ENCODE measurements around the gene KRTAP9-8.
"Not testable (repeated sequence)": the region's sequence is repeated elsewhere in the genome, so short reads cannot be mapped to it uniquely, and the experiment has no call there.

Gene KRTAP9-8

DNA sequence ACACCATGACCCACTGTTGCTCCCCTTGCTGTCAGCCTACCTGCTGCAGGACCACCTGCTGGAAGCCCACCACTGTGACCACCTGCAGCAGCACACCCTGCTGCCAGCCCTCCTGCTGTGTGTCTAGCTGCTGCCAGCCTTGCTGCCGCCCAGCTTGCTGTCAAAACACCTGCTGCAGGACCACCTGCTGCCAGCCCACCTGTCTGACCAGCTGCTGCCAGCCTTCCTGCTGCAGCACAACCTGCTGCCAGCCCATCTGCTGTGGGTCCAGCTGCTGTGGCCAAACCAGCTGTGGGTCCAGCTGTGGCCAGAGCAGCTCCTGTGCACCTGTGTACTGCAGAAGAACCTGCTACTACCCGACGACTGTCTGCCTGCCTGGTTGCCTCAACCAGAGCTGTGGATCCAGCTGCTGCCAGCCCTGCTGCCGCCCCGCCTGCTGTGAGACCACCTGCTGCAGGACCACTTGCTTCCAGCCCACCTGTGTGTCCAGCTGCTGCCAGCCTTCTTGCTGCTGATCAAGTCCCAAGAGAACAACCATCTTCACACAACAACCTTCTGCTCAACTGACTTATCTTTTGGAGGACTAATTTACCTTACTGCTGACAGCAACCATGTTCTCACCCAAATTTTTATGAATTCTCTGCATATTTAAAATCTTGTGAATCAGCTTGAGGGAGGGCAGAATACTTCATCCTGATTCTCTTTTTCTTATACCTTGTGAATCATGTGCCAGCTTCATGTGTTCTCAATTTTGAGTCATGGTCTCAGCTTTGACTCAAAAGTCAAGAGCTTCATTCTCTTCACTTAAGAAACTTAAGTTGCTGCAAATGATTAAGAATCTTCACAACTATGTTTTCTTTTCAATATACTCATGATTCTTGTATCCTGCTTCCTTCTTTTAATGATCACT is 17.8 kb downstream of the KRTAP9-8 start, which contains the start of gene KRTAP9-9:
TSS of gene KRTAP9-9 (plus strand) at position 4 of the 910 bp plus-strand sequence.
- DNase-seq (ENCODE audit: low read depth) = not testable (repeated sequence)

- no peak for DNase-seq (ENCODE audit: low read depth)
Measured at GRCh38 chr17:41256291-41256685, 18.5 kb downstream of the KRTAP9-8 start.

GRCh38 chr17:41258406-41258805 is 20.6 kb downstream of the KRTAP9-8 start:
- no peak for DNase-seq (ENCODE audit: low read depth)

DNA sequence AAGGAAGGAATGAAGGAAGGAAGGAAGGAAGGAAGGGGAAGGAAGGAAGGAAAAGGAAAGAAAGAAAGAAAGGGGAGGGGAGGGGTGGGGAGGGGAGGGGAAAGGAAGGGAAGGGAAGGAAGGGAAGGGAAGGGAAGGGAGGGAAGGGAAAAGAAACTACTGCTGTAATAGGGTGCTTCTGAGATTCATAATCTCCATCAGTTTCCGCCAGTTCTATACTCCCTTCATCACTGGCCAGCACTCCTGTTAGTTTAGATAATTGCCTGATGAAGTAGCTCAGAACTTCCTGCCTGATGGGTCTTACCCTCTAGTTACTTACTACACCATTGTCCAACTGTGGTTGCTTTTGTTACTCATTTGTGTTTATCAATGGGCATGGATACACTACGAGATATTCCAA is 25.4 kb downstream of the KRTAP9-8 start:
- DNase-seq (ENCODE audit: low read depth) = no peak

DNA sequence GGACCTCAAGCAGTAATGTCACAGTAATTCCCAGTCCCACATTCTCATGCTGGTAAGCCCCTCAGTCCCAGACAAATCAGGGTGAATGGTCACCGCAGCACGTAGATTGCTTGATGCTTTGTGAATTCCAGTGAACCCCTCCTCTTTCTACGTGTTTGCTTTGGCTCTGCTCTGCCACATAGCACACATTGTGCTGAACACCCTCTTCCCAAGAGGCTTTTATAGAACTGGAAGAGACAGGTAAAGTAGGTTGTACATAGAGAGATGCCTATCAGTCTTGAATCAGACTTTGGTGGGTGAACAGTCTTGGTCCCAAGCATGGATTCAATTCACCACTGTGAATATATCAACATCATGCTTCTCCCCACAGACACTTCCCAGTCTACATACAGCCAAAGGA is 26.8 kb downstream of the KRTAP9-8 start:
- DNase-seq (ENCODE audit: low read depth) = no peak

DNA sequence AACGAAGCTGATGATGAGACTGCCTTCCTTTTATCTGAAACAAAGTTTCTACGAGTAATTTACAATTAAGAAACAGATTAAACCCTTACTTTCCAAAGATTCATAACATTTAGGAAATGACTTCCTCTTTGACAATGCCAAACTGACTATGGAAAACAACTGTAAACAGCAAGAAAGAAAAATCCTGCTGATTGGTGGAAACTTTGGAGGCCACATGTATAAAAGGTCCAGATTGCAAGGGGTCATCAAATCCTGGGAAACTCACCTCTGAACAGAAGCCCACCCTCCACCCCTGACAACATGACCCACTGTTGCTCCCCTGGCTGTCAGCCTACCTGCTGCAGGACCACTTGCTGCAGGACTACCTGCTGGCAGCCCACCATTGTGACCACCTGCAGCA is 27.3 kb downstream of the KRTAP9-8 start, which contains the start of gene KRTAP9-6:
TSS of gene KRTAP9-6 (plus strand) at position 301 of the 400 bp plus-strand sequence. CDS start at position 301, 0 bp downstream.
- no peak for DNase-seq (ENCODE audit: low read depth)

DNA sequence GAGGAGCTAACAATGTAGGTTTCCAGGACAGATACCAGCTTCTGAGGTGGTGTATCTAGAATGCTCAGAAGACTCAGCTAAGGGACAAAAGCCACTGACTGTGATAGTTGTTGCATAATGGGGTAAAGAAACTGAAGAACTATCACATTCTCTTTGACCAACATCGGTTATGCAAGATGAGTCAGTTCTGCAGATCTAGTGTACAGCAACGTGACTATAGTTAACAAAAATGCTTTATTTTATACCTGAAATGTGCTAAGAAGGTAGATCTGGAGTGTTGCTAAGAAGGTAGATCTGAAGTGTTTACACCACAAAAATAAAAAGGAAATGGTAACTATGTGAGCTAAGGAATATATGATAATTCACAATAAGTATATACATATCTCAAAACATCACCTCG is 29.9 kb downstream of the KRTAP9-8 start:
- no peak for DNase-seq (ENCODE audit: low read depth)

- DNase-seq (ENCODE audit: low read depth) = not testable (repeated sequence)
Measured at GRCh38 chr17:41271323-41271722, 33.5 kb downstream of the KRTAP9-8 start.

- no peak for DNase-seq (ENCODE audit: low read depth)
Measured at GRCh38 chr17:41271858-41272257, 34.1 kb downstream of the KRTAP9-8 start.

DNA sequence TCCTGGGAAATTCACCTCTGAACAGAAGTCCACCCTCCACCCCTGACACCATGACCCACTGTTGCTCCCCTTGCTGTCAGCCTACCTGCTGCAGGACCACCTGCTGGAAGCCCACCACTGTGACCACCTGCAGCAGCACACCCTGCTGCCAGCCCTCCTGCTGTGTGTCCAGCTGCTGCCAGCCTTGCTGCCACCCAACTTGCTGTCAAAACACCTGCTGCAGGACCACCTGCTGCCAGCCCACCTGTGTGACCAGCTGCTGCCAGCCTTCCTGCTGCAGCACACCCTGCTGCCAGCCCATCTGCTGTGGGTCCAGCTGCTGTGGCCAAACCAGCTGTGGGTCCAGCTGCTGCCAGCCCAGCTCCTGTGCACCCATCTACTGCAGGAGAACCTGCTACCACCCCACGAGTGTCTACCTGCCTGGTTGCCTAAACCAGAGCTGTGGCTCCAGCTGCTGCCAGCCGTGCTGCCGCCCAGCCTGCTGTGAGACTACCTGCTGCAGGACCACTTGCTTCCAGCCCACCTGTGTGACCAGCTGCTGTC is 37.9 kb downstream of the KRTAP9-8 start, which contains the start of gene KRTAP9-7:
TSS of gene KRTAP9-7 (plus strand) at position 51 of the 543 bp plus-strand sequence. CDS start at position 51, 0 bp downstream.
- DNase-seq (ENCODE audit: low read depth) = not testable (repeated sequence)

DNA sequence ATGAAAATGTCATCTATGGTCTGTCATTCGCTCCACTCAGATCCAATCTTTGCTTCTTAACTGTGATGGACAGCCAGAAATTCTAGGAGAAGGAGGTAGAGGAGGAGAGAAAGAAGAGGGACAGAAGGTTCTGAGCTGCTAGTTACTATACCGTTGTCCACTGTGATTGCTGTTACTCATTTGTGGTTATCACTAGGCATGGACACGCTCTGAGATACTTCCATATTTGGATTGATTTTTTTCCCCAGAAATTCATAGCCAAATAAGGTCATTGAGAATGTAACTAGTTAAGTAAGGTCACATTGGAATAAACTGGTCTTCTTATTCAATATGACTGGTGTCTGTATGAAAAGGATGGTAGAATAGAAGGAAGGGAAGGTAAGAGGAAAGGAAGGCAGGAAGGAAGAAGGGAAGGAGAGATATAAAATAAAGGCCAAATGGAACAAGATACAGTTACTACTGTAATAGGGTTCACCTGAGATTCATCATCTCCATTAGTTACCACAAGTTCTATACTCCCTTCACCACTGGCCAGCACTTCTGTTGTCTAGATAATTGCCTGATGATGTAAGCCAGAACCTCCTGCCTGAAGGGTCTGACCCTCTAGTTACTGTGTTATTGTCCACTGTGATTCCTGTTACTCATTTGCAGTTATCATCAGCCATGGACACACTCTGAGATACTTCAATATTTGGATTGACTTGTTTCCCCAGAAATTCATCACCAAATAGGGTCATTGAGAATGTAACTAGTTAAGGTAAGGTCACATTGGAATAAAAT is 40.6 kb downstream of the KRTAP9-8 start:
- DNase-seq (ENCODE audit: low read depth) = no peak

- DNase-seq (ENCODE audit: low read depth) = no peak
Measured at GRCh38 chr17:41284043-41284442, 46.2 kb downstream of the KRTAP9-8 start.

- DNase-seq (ENCODE audit: low read depth) = no peak
Measured at GRCh38 chr17:41284546-41284945, 46.7 kb downstream of the KRTAP9-8 start.

DNA sequence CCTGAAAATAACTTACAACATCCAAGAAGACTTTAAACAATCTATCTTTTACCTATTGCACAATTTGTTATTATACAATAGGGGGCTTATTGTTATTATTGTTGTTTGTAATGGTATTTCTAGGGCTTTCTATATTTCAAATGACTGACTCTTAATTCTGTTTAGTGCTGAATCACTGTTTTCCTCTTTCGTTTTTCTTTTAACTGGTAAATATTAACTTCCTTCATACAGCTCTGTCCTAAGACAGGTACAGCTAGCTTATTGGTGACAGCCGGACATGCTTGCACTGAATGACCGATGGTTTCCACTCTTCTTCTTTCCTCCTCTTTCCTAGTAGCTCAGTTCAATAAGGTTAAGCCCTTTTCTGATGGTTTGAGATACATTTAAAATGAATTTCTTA is 49.3 kb downstream of the KRTAP9-8 start:
- DNase-seq (ENCODE audit: low read depth) = no peak

Measured in T follicular helper cell (primary cell).